HepG2 (cell line): ENCODE measurements around the gene ELAVL3. TPM values are rescaled to one million over a fixed set of nuclear protein-coding genes. Genes with fewer than 3 reads are reported as not detected.
A peak's percentile ranks its signal among the peaks of the same experiment; 100 is the strongest.

Experiments
- ARNT2 ChIP-seq: sonication (generic); formaldehyde crosslinking; IDR thresholded peaks from 2 replicates; pipeline ENCODE4 v1.8.0; 2022; ENCODE audit warnings: mild to moderate bottlenecking, low read depth, missing genetic modification reagents, moderate library complexity
- ATF7-NPFF ChIP-seq: sonication (generic); formaldehyde crosslinking; IDR thresholded peaks from 2 replicates; pipeline ENCODE4 v1.8.1; 2023; ENCODE audit warnings: mild to moderate bottlenecking, low read depth, missing genetic modification reagents, moderate library complexity
- GABPA ChIP-seq, 2 experiments: IDR thresholded peaks; 2 replicates each; pipeline ENCODE4 v1.6.1; 2011 to 2016; ENCODE audit warnings: low read depth in 2 of 2, low read length in 1 of 2, missing biosample characterization in 1 of 2, missing genetic modification characterization in 1 of 2
- KAT8 ChIP-seq: IDR thresholded peaks from 2 replicates; pipeline ENCODE4 v1.6.1; 2016; ENCODE audit warnings: missing genetic modification reagents, missing compliant biosample characterization
- LCORL ChIP-seq, 2 experiments: fragments of 450-650 bp in 1 of 2; sonication (generic) in 1 of 2; formaldehyde crosslinking in 1 of 2; IDR thresholded peaks; 2 replicates each; pipeline versions ENCODE4 v1.5.0 to v1.6.1; 2017 to 2020; ENCODE audit warnings: antibody characterized with exemption in 1 of 2, missing genetic modification reagents in 1 of 2
- MIER2 ChIP-seq: IDR thresholded peaks from 2 replicates; pipeline ENCODE4 v1.6.1; 2016; ENCODE audit warnings: missing biosample characterization, missing genetic modification reagents
- SIX4 ChIP-seq: sonication (generic); formaldehyde crosslinking; IDR thresholded peaks from 2 replicates; pipeline ENCODE4 v1.4.0; 2020; ENCODE audit warnings: missing genetic modification reagents
- ZFP36 ChIP-seq: fragments of 150-350 bp; IDR thresholded peaks from 2 replicates; pipeline ENCODE4 v1.6.1; 2018; ENCODE audit warnings: borderline replicate concordance, low read length, low read depth; ENCODE audit not compliant: partially characterized antibody
- ZSCAN9 ChIP-seq: IDR thresholded peaks from 2 replicates; pipeline ENCODE4 v1.6.1; 2016; ENCODE audit warnings: borderline replicate concordance
- polyA plus RNA-seq, 8 experiments: library from polyadenylated mRNA; depleted of rRNA in 3 of 8; stranded (reverse) in 7 of 8; unstranded in 1 of 8; fragments of >200 nt; fragmentation: Illumina TruSeq in 4 of 8; extraction: Trizol in 4 of 8; gene quantifications; 2 replicates each; pipeline versions ENCODE4 v1.2.1 to v1.2.3, GENCODE V29; 2011 to 2016; ENCODE audit warnings: low read depth in 4 of 8, missing spikeins in 1 of 8, mixed read lengths in 1 of 8; ENCODE audit not compliant: insufficient read depth in 1 of 8
- total RNA-seq, 5 experiments: library from RNA; depleted of rRNA; stranded (reverse); fragments of >200 nt; fragmentation: Illumina TruSeq; extraction: Trizol; gene quantifications; 2 replicates each; pipeline ENCODE4 v1.2.3, GENCODE V29; 2016; ENCODE audit warnings: low read depth in 1 of 5
- TF ChIP-seq, protein P1 (sequence below): sonication (generic); formaldehyde crosslinking; IDR thresholded peaks from 2 replicates; pipeline ENCODE4 v1.8.1; 2023; ENCODE audit warnings: mild to moderate bottlenecking, moderate library complexity, missing genetic modification reagents
- TF ChIP-seq, protein P2 (sequence below): sonication (generic); formaldehyde crosslinking; IDR thresholded peaks from 2 replicates; pipeline ENCODE4 v1.4.0; 2020; ENCODE audit warnings: mild to moderate bottlenecking, missing genetic modification reagents
- TF ChIP-seq, protein P3 (sequence below): sonication (generic); formaldehyde crosslinking; IDR thresholded peaks from 2 replicates; pipeline ENCODE4 v1.4.0; 2020; ENCODE audit warnings: mild to moderate bottlenecking, missing genetic modification reagents
- TF ChIP-seq, protein P4 (sequence below): sonication (generic); formaldehyde crosslinking; IDR thresholded peaks from 2 replicates; pipeline ENCODE4 v1.9.0; 2021; ENCODE audit warnings: missing genetic modification reagents, borderline replicate concordance

The ELAVL3 gene
- total and polyA plus RNA-seq, 2 of the 13 experiments (the other 11 are each of a cell fraction or from before 2014, with no cell fraction given) = 0.03 TPM; not detected in 1

DNA sequence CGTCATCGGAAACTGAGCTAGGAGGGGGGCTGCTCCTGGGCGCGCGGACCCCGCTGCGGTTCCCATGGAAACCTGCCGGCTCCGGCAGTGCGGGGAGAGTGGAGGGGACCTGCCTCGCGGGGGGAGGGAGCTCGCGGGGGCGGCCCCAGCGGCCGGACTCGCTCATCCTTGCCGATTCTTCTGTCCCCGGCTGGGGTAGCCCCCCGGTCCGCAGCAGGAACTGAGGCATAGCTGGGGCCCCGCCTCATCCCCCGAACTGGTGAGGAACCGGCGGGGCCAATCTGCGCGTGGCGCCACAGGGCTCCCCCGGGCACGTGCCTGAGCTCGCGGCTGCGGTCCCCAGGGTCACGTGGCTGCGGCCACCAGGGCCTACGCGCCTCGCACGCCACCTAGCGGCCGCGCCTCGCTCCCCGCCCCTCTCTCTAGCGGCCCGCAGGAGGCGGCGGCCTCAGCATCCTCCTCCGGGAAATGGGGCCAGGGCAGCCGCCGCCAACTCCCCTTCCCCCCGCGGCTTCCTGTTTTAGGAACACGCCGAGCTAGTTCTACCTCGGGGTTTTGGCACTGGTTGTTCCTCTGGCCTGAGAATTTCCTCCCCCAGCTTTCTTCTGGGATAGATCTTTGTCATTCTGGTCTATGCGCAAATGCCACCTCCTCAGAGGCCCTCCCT lies 1.7 kb upstream of the ELAVL3 start (continued):
- TF ChIP-seq, protein P1, sequence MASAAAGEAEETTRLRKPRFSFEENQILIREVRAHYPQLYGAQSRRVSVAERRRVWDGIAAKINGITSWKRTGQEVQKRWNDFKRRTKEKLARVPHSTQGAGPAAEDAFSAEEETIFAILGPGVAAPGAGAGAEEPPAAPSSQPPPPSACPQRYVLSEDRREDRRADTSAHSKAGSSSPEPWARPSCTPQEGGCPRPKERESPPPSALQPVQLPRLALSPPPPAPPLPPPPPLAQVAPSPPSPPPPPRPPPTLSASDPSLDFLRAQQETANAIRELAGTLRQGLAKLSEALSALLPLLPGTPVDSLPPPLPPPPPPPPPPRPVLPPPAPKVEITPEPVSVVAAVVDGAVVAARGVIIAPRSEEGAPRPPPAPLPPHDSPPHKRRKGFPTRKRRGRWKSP (CRISPR knock-in tag) = 0 out of 2 replicates have a peak, but pooled peaks have one; percentile 47
- TF ChIP-seq LCORL (IDR thresholded peaks at IDR 0.05) = no peak
- TF ChIP-seq LCORL (CRISPR knock-in tag; IDR thresholded peaks at IDR 0.05) = 0 out of 2 replicates have a peak, but pooled peaks have one; percentile 21
- TF ChIP-seq MIER2 = peak; percentile 88
- TF ChIP-seq, protein P2, sequence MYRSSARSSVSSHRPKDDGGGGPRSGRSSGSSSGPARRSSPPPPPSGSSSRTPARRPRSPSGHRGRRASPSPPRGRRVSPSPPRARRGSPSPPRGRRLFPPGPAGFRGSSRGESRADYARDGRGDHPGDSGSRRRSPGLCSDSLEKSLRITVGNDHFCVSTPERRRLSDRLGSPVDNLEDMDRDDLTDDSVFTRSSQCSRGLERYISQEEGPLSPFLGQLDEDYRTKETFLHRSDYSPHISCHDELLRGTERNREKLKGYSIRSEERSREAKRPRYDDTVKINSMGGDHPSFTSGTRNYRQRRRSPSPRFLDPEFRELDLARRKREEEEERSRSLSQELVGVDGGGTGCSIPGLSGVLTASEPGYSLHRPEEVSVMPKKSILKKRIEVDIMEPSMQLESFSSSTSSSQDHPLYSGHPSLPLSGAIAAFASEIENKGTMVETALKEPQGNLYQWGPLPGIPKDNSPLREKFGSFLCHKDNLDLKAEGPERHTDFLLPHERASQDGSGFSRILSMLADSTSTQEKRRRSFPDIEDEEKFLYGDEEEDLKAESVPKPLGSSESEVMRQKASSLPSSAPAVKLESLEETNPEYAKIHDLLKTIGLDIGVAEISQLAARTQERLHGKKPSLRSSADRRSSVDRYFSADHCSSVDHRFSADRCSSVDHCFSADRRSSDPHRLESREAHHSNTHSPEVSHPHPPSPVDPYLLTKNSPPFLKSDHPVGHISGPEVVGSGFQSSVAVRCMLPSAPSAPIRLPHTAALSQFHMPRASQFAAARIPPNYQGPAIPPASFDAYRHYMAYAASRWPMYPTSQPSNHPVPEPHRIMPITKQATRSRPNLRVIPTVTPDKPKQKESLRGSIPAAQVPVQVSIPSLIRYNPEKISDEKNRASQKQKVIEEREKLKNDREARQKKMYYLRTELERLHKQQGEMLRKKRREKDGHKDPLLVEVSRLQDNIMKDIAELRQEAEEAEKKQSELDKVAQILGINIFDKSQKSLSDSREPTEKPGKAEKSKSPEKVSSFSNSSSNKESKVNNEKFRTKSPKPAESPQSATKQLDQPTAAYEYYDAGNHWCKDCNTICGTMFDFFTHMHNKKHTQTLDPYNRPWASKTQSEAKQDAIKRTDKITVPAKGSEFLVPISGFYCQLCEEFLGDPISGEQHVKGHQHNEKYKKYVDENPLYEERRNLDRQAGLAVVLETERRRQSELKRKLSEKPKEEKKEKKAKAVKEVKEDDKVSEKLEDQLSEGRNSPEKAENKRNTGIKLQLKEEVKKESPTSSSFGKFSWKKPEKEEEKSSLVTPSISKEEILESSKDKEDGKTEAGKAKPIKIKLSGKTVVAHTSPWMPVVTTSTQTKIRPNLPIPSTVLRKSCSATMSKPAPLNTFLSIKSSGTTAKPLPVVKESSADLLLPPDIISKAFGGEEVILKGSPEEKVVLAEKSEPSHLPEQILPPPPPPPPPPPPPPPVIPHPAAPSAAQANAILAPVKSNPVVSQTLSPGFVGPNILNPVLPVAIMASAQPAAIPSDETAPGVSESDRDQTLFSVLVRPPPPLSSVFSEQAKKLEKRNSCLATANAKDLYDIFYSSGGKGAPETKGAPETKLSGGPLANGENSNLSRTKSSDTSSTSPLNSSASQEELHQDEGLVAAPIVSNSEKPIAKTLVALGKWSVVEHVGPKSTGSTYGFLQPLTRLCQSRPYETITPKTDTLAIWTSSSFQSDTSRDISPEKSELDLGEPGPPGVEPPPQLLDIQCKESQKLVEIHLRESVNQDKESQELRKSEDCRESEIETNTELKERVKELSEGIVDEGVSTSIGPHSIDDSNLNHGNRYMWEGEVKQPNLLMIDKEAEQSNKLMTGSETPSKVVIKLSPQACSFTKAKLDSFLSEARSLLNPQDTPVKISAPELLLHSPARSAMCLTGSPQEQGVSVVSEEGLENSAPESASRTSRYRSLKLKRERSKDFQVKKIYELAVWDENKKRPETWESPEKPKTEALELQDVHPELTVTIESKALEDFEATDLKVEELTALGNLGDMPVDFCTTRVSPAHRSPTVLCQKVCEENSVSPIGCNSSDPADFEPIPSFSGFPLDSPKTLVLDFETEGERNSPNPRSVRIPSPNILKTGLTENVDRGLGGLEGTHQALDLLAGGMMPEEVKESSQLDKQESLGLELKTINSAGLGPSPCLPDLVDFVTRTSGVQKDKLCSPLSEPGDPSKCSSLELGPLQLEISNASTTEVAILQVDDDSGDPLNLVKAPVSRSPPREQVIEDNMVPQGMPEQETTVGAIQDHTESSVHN (CRISPR knock-in tag) = 0 out of 2 replicates have a peak, but pooled peaks have one; percentile 33
- TF ChIP-seq ZSCAN9 (CRISPR knock-in tag) = no peak
- TF ChIP-seq SIX4 (CRISPR knock-in tag) = no peak
- no peak for TF ChIP-seq ZFP36
- TF ChIP-seq KAT8 (CRISPR knock-in tag) = peak; percentile 45; the same call in 1 of the 2 replicates
- TF ChIP-seq, protein P3, sequence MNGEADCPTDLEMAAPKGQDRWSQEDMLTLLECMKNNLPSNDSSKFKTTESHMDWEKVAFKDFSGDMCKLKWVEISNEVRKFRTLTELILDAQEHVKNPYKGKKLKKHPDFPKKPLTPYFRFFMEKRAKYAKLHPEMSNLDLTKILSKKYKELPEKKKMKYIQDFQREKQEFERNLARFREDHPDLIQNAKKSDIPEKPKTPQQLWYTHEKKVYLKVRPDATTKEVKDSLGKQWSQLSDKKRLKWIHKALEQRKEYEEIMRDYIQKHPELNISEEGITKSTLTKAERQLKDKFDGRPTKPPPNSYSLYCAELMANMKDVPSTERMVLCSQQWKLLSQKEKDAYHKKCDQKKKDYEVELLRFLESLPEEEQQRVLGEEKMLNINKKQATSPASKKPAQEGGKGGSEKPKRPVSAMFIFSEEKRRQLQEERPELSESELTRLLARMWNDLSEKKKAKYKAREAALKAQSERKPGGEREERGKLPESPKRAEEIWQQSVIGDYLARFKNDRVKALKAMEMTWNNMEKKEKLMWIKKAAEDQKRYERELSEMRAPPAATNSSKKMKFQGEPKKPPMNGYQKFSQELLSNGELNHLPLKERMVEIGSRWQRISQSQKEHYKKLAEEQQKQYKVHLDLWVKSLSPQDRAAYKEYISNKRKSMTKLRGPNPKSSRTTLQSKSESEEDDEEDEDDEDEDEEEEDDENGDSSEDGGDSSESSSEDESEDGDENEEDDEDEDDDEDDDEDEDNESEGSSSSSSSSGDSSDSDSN (CRISPR knock-in tag) = no peak
- TF ChIP-seq, protein P4, sequence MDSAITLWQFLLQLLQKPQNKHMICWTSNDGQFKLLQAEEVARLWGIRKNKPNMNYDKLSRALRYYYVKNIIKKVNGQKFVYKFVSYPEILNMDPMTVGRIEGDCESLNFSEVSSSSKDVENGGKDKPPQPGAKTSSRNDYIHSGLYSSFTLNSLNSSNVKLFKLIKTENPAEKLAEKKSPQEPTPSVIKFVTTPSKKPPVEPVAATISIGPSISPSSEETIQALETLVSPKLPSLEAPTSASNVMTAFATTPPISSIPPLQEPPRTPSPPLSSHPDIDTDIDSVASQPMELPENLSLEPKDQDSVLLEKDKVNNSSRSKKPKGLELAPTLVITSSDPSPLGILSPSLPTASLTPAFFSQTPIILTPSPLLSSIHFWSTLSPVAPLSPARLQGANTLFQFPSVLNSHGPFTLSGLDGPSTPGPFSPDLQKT (CRISPR knock-in tag) = no peak
- peak; percentile 74 for TF ChIP-seq ATF7-NPFF
- peak; percentile 93 for TF ChIP-seq ARNT2 (CRISPR knock-in tag)
- TF ChIP-seq GABPA (IDR thresholded peaks at IDR 0.05; ENCODE audit: low read depth, low read length) = no peak
- TF ChIP-seq GABPA (CRISPR knock-in tag; IDR thresholded peaks at IDR 0.05; ENCODE audit: low read depth) = no peak
